ENCODE data around the gene RNF217. TPM values are rescaled to one million over a fixed set of nuclear protein-coding genes. Genes with fewer than 3 reads are reported as not detected.

Gene RNF217
- total RNA-seq, 2 experiments from 2014 or later, result 1.1 to 2.0 TPM

GRCh38 chr6:125099211-125100073 is 137.2 kb downstream of the RNF217 start:
- H3K27me3 Mint-ChIP-seq, result peaks cover 11% of the 10 kb centered on the region
- DNase-seq, result peak; percentile 27
- no peaks in the 10 kb centered on the region for H3K36me3 Mint-ChIP-seq (ENCODE audit: low read depth)
- peak overlapping the region; percentile 43 for H3K4me3 Mint-ChIP-seq
- peaks cover 1% of the 10 kb centered on the region for H3K4me1 Mint-ChIP-seq
- no peaks in the 10 kb centered on the region for H3K9me3 Mint-ChIP-seq
- ChIA-PET POLR2A (no interaction called here), CTCF (interaction anchor here (0.8 kb wide), 1 partner anchor 15 kb away, joined by 4 read pairs; no protein-coding TSS in a partner anchor)
- no peak overlapping the region for H3K27ac Mint-ChIP-seq

DNA sequence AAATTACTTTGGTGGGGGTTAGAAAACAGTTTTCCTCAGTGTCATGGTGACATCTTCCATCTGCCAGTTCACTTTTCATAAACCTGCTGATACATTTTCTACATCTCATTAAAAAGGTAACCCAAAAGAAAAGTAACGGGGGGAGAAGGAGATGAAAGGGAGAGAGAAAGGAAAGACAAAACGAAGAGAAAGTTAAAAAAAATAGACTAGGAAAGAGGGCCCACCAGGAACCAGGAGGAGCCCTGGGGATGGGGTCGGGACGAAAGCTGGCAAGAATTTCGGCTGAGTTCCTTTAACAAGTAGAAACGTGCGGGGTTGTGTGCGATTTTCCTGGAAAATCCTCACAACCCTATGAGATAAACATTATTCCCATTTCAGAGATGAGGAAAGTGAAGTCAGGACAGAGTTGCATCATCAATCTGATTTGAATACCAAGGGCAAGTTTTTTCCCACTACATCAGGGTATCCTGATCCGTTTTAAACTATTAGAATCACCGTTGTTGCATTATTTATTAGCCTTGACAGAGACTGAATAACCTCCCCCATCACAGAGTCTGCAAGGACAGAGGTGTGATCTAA is 137.9 kb downstream of the RNF217 start:
- Mint-ChIP-seq H3K9me3 (no peaks in the 10 kb centered on the region), H3K4me3 (peak overlapping the region; percentile 43), H3K36me3 (ENCODE audit: low read depth) (no peaks in the 10 kb centered on the region), H3K4me1 (peaks cover 1% of the 10 kb centered on the region), H3K27ac (no peak overlapping the region), H3K27me3 (peaks cover 11% of the 10 kb centered on the region)
- CTCF ChIA-PET, result interaction anchor here (0.8 kb wide), 1 partner anchor 14 kb away, joined by 4 read pairs; no protein-coding TSS in a partner anchor
- DNase-seq, result no peak
- POLR2A ChIA-PET, result no interaction called here

DNA sequence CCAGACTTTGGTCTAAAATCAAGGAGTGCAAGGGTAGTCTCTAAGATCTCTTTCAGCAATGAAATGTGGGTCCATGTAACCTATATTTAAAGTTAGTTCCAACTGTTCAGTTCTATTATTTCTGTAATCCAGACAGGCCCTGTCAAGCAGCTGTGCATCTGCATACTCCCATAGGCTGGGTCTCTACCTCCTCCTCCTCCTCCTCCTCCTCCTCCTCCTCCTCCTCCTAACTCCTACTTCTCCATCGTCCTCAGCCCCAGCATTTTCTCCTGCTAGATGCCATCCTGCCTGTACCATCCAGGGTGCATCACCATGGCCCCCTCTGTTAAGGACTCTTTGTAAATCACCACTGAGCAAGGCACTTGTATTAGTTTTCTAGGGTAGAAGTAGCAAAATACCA is 138.9 kb downstream of the RNF217 start:
- Mint-ChIP-seq H3K27me3 (peaks cover 11% of the 10 kb centered on the region), H3K4me1 (peaks cover 1% of the 10 kb centered on the region), H3K27ac (no peak overlapping the region), H3K36me3 (ENCODE audit: low read depth) (no peaks in the 10 kb centered on the region), H3K9me3 (no peaks in the 10 kb centered on the region), H3K4me3 (no peak overlapping the region)
- ChIA-PET POLR2A (no interaction called here), CTCF (no interaction called here)
- no peak for DNase-seq

DNA sequence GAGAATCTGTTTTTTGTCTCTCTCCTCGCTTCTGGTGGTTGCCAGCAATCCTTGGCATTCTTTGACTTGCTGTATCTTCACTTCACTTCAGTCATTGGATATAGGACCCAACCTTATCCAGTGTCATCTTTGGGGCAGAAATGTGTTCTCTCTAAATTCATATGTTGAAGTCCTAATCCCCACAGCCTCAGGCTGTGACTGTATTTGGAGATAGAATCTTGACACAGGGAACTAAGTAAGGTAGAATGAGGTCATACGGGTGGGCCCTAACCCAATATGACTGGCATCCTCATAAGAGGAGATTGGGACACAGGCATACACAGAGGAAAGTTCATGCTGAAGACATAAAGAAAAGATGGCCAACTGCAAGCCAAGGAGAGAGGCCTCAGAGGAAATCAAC is 139.4 kb downstream of the RNF217 start:
- Mint-ChIP-seq H3K4me3 (no peak overlapping the region), H3K36me3 (ENCODE audit: low read depth) (no peaks in the 10 kb centered on the region), H3K27ac (no peak overlapping the region), H3K9me3 (no peaks in the 10 kb centered on the region), H3K4me1 (peaks cover 1% of the 10 kb centered on the region), H3K27me3 (peaks cover 11% of the 10 kb centered on the region)
- DNase-seq, result no peak
- CTCF ChIA-PET, result no interaction called here
- POLR2A ChIA-PET, result no interaction called here

GRCh38 chr6:125102411-125102810 is 140.2 kb downstream of the RNF217 start:
- no peak for DNase-seq
- Mint-ChIP-seq H3K4me1 (peaks cover 1% of the 10 kb centered on the region), H3K27me3 (peaks cover 11% of the 10 kb centered on the region), H3K27ac (no peak overlapping the region), H3K9me3 (no peaks in the 10 kb centered on the region), H3K36me3 (ENCODE audit: low read depth) (no peaks in the 10 kb centered on the region), H3K4me3 (no peak overlapping the region)
- ChIA-PET CTCF (no interaction called here), POLR2A (no interaction called here)

DNA sequence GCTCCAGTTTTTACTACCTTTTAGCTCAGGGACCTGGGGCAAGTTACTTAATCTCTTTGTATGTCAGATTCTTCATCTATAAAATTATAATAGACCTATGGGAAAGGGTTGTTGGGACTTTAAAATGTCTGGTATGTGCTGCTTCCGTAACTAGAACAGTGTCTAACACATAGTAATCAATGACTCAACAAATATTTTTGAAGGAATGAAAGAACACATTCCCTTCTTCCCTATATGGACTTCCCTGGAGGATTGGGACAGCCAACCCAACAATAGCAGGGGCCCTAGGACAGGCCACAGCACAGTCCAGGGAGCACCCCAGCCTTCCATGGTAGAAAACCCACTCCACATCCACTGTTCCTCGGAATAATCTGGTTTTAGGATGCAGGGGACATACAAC is 140.7 kb downstream of the RNF217 start:
- H3K36me3 Mint-ChIP-seq (ENCODE audit: low read depth), result no peaks in the 10 kb centered on the region
- ChIA-PET POLR2A (no interaction called here), CTCF (no interaction called here)
- H3K27ac Mint-ChIP-seq, result no peak overlapping the region
- H3K4me3 Mint-ChIP-seq, result no peak overlapping the region
- H3K9me3 Mint-ChIP-seq, result no peaks in the 10 kb centered on the region
- H3K27me3 Mint-ChIP-seq, result peaks cover 9% of the 10 kb centered on the region
- H3K4me1 Mint-ChIP-seq, result peaks cover 1% of the 10 kb centered on the region
- DNase-seq, result no peak

- Mint-ChIP-seq H3K27me3 (peaks cover 5% of the 10 kb centered on the region), H3K27ac (no peak overlapping the region), H3K4me3 (no peak overlapping the region), H3K9me3 (peaks cover 6% of the 10 kb centered on the region), H3K4me1 (peaks cover 1% of the 10 kb centered on the region), H3K36me3 (ENCODE audit: low read depth) (no peaks in the 10 kb centered on the region)
- CTCF ChIA-PET, result no interaction called here
- POLR2A ChIA-PET, result no interaction called here
- no peak for DNase-seq
These were observed 142.2 kb downstream of the RNF217 start for GRCh38 chr6:125104425-125104824.

DNA sequence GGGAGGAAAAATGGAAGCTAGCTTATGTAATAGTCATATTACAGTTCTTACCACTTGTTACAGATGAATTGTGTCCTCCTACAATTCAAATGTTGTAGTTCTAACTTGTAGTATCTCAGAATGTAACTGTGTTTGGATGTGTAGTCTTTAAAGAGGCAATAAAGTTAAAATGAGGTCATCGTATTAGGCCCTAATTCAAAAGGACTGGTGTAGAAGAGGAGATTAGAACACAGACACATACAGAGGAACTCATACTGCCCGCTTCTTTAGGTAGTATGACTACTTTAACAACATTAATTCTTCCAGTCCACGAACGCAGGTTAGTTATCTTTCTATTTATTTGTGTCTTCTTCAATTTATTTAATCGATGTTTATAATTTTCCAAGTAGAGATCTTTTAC is 144.8 kb downstream of the RNF217 start:
- ChIA-PET CTCF (no interaction called here), POLR2A (no interaction called here)
- H3K27ac Mint-ChIP-seq, result no peak overlapping the region
- H3K27me3 Mint-ChIP-seq, result no peaks in the 10 kb centered on the region
- no peaks in the 10 kb centered on the region for H3K4me1 Mint-ChIP-seq
- no peak for DNase-seq
- peaks cover 31% of the 10 kb centered on the region for H3K9me3 Mint-ChIP-seq
- no peak overlapping the region for H3K4me3 Mint-ChIP-seq
- H3K36me3 Mint-ChIP-seq (ENCODE audit: low read depth), result peaks cover 10% of the 10 kb centered on the region

GRCh38 chr6:125107896-125108295 is 145.7 kb downstream of the RNF217 start:
- Mint-ChIP-seq H3K36me3 (ENCODE audit: low read depth) (peaks cover 13% of the 10 kb centered on the region), H3K27me3 (no peaks in the 10 kb centered on the region), H3K27ac (no peak overlapping the region), H3K4me3 (no peak overlapping the region), H3K9me3 (peaks cover 37% of the 10 kb centered on the region), H3K4me1 (no peaks in the 10 kb centered on the region)
- ChIA-PET POLR2A (no interaction called here), CTCF (no interaction called here)
- DNase-seq, result no peak

GRCh38 chr6:125110056-125110455 is 147.8 kb downstream of the RNF217 start:
- ChIA-PET POLR2A (no interaction called here), CTCF (no interaction called here)
- Mint-ChIP-seq H3K4me3 (no peak overlapping the region), H3K9me3 (peaks cover 37% of the 10 kb centered on the region), H3K4me1 (no peaks in the 10 kb centered on the region), H3K27me3 (no peaks in the 10 kb centered on the region), H3K27ac (no peak overlapping the region), H3K36me3 (ENCODE audit: low read depth) (peaks cover 13% of the 10 kb centered on the region)
- no peak for DNase-seq

GRCh38 chr6:125111219-125111983 is 149.2 kb downstream of the RNF217 start:
- Mint-ChIP-seq H3K4me1 (no peaks in the 10 kb centered on the region), H3K36me3 (ENCODE audit: low read depth) (peaks cover 13% of the 10 kb centered on the region)
- CTCF ChIA-PET, result no interaction called here

DNA sequence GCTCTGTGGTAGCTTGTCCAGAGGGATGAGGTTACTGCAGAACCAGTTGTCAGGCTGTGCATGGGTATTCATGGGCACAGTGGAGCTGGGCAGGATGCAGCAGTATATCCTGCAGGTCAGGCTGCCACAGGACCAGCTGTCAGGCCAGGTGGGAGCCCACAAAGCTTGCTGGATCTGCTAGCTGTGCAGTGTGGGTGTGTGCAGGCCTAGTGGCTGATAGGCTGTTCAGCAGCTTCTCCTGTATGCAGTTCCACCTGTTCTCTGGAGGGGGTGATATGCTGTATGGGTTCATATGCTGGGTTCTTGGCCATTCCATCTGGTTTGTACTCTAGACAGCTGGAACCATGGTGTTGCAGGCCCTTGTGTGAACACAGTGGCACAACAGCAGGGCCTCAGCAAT is 150.7 kb downstream of the RNF217 start:
- H3K4me1 Mint-ChIP-seq, result no peaks in the 10 kb centered on the region
- H3K36me3 Mint-ChIP-seq (ENCODE audit: low read depth), result peaks cover 13% of the 10 kb centered on the region
- ChIA-PET CTCF (interaction anchor here (0.6 to 2.6 kb wide), 2 partner anchors 242 to 1157 kb away, joined by 3 to 12 read pairs; no protein-coding TSS in a partner anchor), POLR2A (no interaction called here)
- H3K4me3 Mint-ChIP-seq, result no peak overlapping the region
- H3K9me3 Mint-ChIP-seq, result peaks cover 37% of the 10 kb centered on the region
- no peak for DNase-seq
- H3K27me3 Mint-ChIP-seq, result peaks cover 2% of the 10 kb centered on the region
- H3K27ac Mint-ChIP-seq, result no peak overlapping the region

More at GRCh38 chr6:125111219-125111983, 149.2 kb downstream of the RNF217 start:
- Mint-ChIP-seq H3K27me3 (peaks cover 2% of the 10 kb centered on the region), H3K9me3 (peaks cover 37% of the 10 kb centered on the region), H3K27ac (no peak overlapping the region), H3K4me3 (no peak overlapping the region)
- POLR2A ChIA-PET, result no interaction called here
- DNase-seq, result no peak

DNA sequence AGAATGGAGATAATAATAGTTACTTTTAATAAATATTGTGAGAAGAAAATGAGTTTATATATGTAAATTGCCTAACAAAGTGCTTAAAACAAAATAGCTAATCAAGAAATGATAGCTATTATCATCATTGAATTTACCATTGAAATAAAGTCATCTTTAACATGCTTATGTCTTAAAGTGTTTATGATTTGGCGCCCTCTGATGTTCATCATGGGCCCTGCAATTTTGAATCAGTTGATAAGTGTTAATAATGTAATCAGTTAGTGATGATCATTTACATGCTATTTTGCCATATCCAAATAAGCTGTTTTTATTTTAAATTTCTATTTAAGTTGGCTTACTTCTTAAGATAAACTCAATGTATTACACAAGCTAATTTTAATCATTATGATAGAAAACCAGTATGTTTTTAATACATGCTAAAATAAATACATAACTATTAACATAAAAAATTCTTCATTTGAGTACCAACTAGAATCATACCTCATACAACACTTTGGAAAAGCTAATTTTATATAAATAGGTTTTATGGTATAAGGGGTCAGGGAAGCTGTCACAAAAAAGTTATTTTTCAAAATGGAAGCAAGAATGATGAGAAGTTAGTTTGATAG is 152.1 kb downstream of the RNF217 start:
- peak; percentile 53 for DNase-seq
- no peak overlapping the region for H3K27ac Mint-ChIP-seq
- no peaks in the 10 kb centered on the region for H3K4me1 Mint-ChIP-seq
- peaks cover 3% of the 10 kb centered on the region for H3K27me3 Mint-ChIP-seq
- peaks cover 32% of the 10 kb centered on the region for H3K9me3 Mint-ChIP-seq
- ChIA-PET CTCF (interaction anchor here (0.7 to 2.6 kb wide), 16 partner anchors 8 to 1313 kb away, joined by 3 to 12 read pairs (median 4); partner anchors contain the start of gene TPD52L1), POLR2A (no interaction called here)
- peaks cover 13% of the 10 kb centered on the region for H3K36me3 Mint-ChIP-seq (ENCODE audit: low read depth)
- H3K4me3 Mint-ChIP-seq, result no peak overlapping the region
